Mesendoderm (in vitro differentiated cells): ENCODE results near the gene TBC1D5.
A peak's percentile ranks its signal among the peaks of the same experiment; 100 is the strongest.
"Not testable (repeated sequence)": the region's sequence is repeated elsewhere in the genome, so short reads cannot be mapped to it uniquely, and the experiment has no call there.

Source experiments
- DNase-seq: peaks from one replicate; pipeline ENCODE4 v3.0.0; 2013
- H2AK5ac ChIP-seq: 2 replicates; pipeline ENCODE4 v1.6.1; 2013; ENCODE audit warnings: low read length, inconsistent platforms
- H2BK120ac ChIP-seq: 2 replicates; pipeline ENCODE4 v1.6.1; 2013; ENCODE audit warnings: low read depth, mild to moderate bottlenecking, low read length, moderate library complexity, mixed read lengths
- H2BK15ac ChIP-seq: replicated peaks from 2 replicates; pipeline ENCODE4 v1.6.1; 2013; ENCODE audit warnings: low read depth, mild to moderate bottlenecking, moderate library complexity
- H2BK5ac ChIP-seq: 2 replicates; pipeline ENCODE4 v1.6.1; 2013; ENCODE audit warnings: low read length, inconsistent platforms
- H3K18ac ChIP-seq: 2 replicates; pipeline ENCODE4 v1.6.1; 2013; ENCODE audit warnings: mild to moderate bottlenecking, low read length, mixed read lengths
- H3K23ac ChIP-seq: one replicate; pipeline ENCODE4 v1.6.1; 2013; ENCODE audit warnings: low read length
- H3K27ac ChIP-seq: 2 replicates; pipeline ENCODE4 v1.5.1; 2013; ENCODE audit warnings: low read depth, mild to moderate bottlenecking, inconsistent platforms, low read length, moderate library complexity
- H3K27me3 ChIP-seq: 2 replicates; pipeline ENCODE4 v1.6.1; 2013; ENCODE audit warnings: low read length, control low read depth, mild to moderate bottlenecking, inconsistent platforms; ENCODE audit not compliant: insufficient read depth, poor library complexity
- H3K36me3 ChIP-seq: 2 replicates; pipeline ENCODE4 v1.6.1; 2013; ENCODE audit warnings: low read length, inconsistent platforms; ENCODE audit not compliant: control insufficient read depth, insufficient read depth
- H3K4ac ChIP-seq: one replicate; pipeline ENCODE4 v1.6.1; 2013; ENCODE audit warnings: low read depth, mild to moderate bottlenecking, low read length, moderate library complexity
- H3K4me1 ChIP-seq: 2 replicates; pipeline ENCODE4 v1.6.1; 2013; ENCODE audit warnings: low read depth, low read length, inconsistent platforms; ENCODE audit not compliant: control insufficient read depth
- H3K4me2 ChIP-seq: 2 replicates; pipeline ENCODE4 v1.6.1; 2013; ENCODE audit warnings: low read length
- H3K4me3 ChIP-seq: 2 replicates; pipeline ENCODE4 v1.5.1; 2013; ENCODE audit warnings: mild to moderate bottlenecking, low read length
- H3K56ac ChIP-seq: one replicate; pipeline ENCODE4 v1.6.1; 2013; ENCODE audit warnings: low read length
- H3K79me1 ChIP-seq: 2 replicates; pipeline ENCODE4 v1.6.1; 2013; ENCODE audit warnings: low read length, inconsistent platforms
- H3K79me2 ChIP-seq: 2 replicates; pipeline ENCODE4 v1.6.1; 2013; ENCODE audit warnings: mild to moderate bottlenecking, low read length; ENCODE audit not compliant: control insufficient read depth, insufficient read depth
- H3K9ac ChIP-seq: 2 replicates; pipeline ENCODE4 v1.6.1; 2013; ENCODE audit warnings: low read length, inconsistent platforms
- H4K5ac ChIP-seq: one replicate; pipeline ENCODE4 v1.6.1; 2013; ENCODE audit warnings: low read length
- H4K8ac ChIP-seq: one replicate; pipeline ENCODE4 v1.6.1; 2013; ENCODE audit warnings: low read depth, mild to moderate bottlenecking, control low read depth, low read length, moderate library complexity
- WGBS: extraction: QIAGEN DNeasy Blood & Tissue Kit; methylation state at CpG from one replicate; pipeline ENCODE4 v1.1.7; 2013; ENCODE audit warnings: low lambda C conversion rate, missing lambda C conversion rate; ENCODE audit not compliant: insufficient coverage; ENCODE audit errors: extremely low coverage; 5-methylcytosine and 5-hydroxymethylcytosine counted together

TBC1D5 gene

GRCh38 chr3:17777326-17777725 lies 34.9 kb upstream of the TBC1D5 start:
- H2BK15ac ChIP-seq, H3K4me1 ChIP-seq, H2BK5ac ChIP-seq, H3K9ac ChIP-seq, DNase-seq, H3K23ac ChIP-seq, H2AK5ac ChIP-seq, H3K79me2 ChIP-seq, H3K4me2 ChIP-seq, H3K4me3 ChIP-seq, H3K79me1 ChIP-seq, H3K27me3 ChIP-seq, H4K8ac ChIP-seq, H3K56ac ChIP-seq, H4K5ac ChIP-seq, H3K36me3 ChIP-seq, H3K4ac ChIP-seq: not testable (repeated sequence)
- peak overlapping the region; percentile 6 for H2BK120ac ChIP-seq
- H3K18ac ChIP-seq, result peak overlapping the region; percentile 39
- H3K27ac ChIP-seq, result peak overlapping the region; percentile 36
- whole genome bisulfite sequencing, result no CpG with 5 or more reads among the region's 6 CpGs

- H3K56ac ChIP-seq, result no peak overlapping the region
- no peak overlapping the region for H2AK5ac ChIP-seq
- H3K18ac ChIP-seq, result no peak overlapping the region
- no peak overlapping the region for H3K9ac ChIP-seq
- no peak overlapping the region for H4K5ac ChIP-seq
- no CpG with 5 or more reads among the region's 8 CpGs for WGBS
- H3K4ac ChIP-seq, result no peak overlapping the region
- H3K23ac ChIP-seq, result no peak overlapping the region
- no peak overlapping the region for H3K4me3 ChIP-seq
- no peak overlapping the region for H4K8ac ChIP-seq
- H3K27ac ChIP-seq, result no peak overlapping the region
- H3K79me1 ChIP-seq, result no peaks in the 10 kb centered on the region
- H2BK15ac ChIP-seq, result peak overlapping the region; percentile 45
- no peak for DNase-seq
- H3K27me3 ChIP-seq, result no peaks in the 10 kb centered on the region
- H2BK120ac ChIP-seq, result no peak overlapping the region
- no peak overlapping the region for H2BK5ac ChIP-seq
- H3K4me1 ChIP-seq, result no peaks in the 10 kb centered on the region
- no peak overlapping the region for H3K4me2 ChIP-seq
- H3K79me2 ChIP-seq, result no peaks in the 10 kb centered on the region
- H3K36me3 ChIP-seq, result no peaks in the 10 kb centered on the region
Measured at GRCh38 chr3:17775073-17775472, 32.6 kb upstream of the TBC1D5 start.

- not testable (repeated sequence) for H3K4ac ChIP-seq, H3K36me3 ChIP-seq, H2BK15ac ChIP-seq, H2AK5ac ChIP-seq, H3K4me3 ChIP-seq, H4K8ac ChIP-seq, H3K18ac ChIP-seq, H3K4me1 ChIP-seq, H3K79me2 ChIP-seq, H3K23ac ChIP-seq, H3K56ac ChIP-seq, H3K27ac ChIP-seq, DNase-seq, H2BK120ac ChIP-seq, H3K9ac ChIP-seq, H2BK5ac ChIP-seq, H3K4me2 ChIP-seq, H3K27me3 ChIP-seq, H4K5ac ChIP-seq, H3K79me1 ChIP-seq
- WGBS, result no CpG with 5 or more reads among the region's 10 CpGs
Measured at GRCh38 chr3:17774180-17774910, 31.9 kb upstream of the TBC1D5 start.

GRCh38 chr3:17772556-17772955 lies 30.1 kb upstream of the TBC1D5 start:
- no peak overlapping the region for H2BK120ac ChIP-seq
- no peak overlapping the region for H3K18ac ChIP-seq
- no peaks in the 10 kb centered on the region for H3K79me1 ChIP-seq
- no peak overlapping the region for H3K4me3 ChIP-seq
- H3K27ac ChIP-seq, result no peak overlapping the region
- no CpG with 5 or more reads among the region's 3 CpGs for WGBS
- no peak overlapping the region for H4K5ac ChIP-seq
- peaks cover 2% of the 10 kb centered on the region for H3K4me1 ChIP-seq
- no peaks in the 10 kb centered on the region for H3K36me3 ChIP-seq
- H3K4me2 ChIP-seq, result no peak overlapping the region
- H3K9ac ChIP-seq, result no peak overlapping the region
- no peak overlapping the region for H2BK15ac ChIP-seq
- no peak overlapping the region for H2AK5ac ChIP-seq
- H3K4ac ChIP-seq, result no peak overlapping the region
- H2BK5ac ChIP-seq, result no peak overlapping the region
- H3K23ac ChIP-seq, result no peak overlapping the region
- no peak overlapping the region for H4K8ac ChIP-seq
- H3K27me3 ChIP-seq, result no peaks in the 10 kb centered on the region
- no peaks in the 10 kb centered on the region for H3K79me2 ChIP-seq
- DNase-seq, result no peak
- H3K56ac ChIP-seq, result no peak overlapping the region

GRCh38 chr3:17771177-17772017 lies 29.0 kb upstream of the TBC1D5 start:
- DNase-seq, result no peak
- no peak overlapping the region for H2BK120ac ChIP-seq

More at GRCh38 chr3:17771177-17772017, 29.0 kb upstream of the TBC1D5 start:
- Histone ChIP-seq H3K4ac (no peak overlapping the region), H3K9ac (no peak overlapping the region), H3K27me3 (no peaks in the 10 kb centered on the region), H2AK5ac (no peak overlapping the region), H3K23ac (no peak overlapping the region), H3K4me2 (no peak overlapping the region), H4K8ac (no peak overlapping the region), H3K36me3 (no peaks in the 10 kb centered on the region), H3K27ac (no peak overlapping the region), H3K4me1 (peaks cover 2% of the 10 kb centered on the region), H3K79me1 (no peaks in the 10 kb centered on the region), H3K56ac (no peak overlapping the region), H3K18ac (no peak overlapping the region), H4K5ac (no peak overlapping the region), H3K79me2 (no peaks in the 10 kb centered on the region), H2BK15ac (no peak overlapping the region), H3K4me3 (no peak overlapping the region), H2BK5ac (no peak overlapping the region)
- WGBS, result no CpG with 5 or more reads among the region's 2 CpGs
